Small intestine (tissue), 7 donors: ENCODE results near the gene TASP1. TPM values are rescaled to one million over a fixed set of nuclear protein-coding genes. Genes with fewer than 3 reads are reported as not detected.
"Not testable (repeated sequence)": the region's sequence is repeated elsewhere in the genome, so short reads cannot be mapped to it uniquely, and the experiment has no call there.

Experiments
- DNase-seq, 2 donors: peaks; one replicate each; pipeline versions ENCODE4 v3.0.0 to v3.0.0-alpha.2; 2013
- FAIRE-seq: peaks from 2 replicates; lab custom pipeline; 2012; peaks lifted over from hg19 to GRCh38; lab: Jason Lieb, UNC
- H3K27ac ChIP-seq, 3 donors: one replicate each; pipeline ENCODE4 v1.5.1; 2013; ENCODE audit warnings: low read length in 2 of 3, mild to moderate bottlenecking in 2 of 3, control low read depth in 1 of 3, inconsistent platforms in 1 of 3, low read depth in 1 of 3, moderate library complexity in 1 of 3
- H3K27me3 ChIP-seq, 3 donors: one replicate each; pipeline ENCODE4 v1.6.1; 2013; ENCODE audit warnings: low read length in 3 of 3, inconsistent platforms in 1 of 3; ENCODE audit not compliant: control insufficient read depth in 3 of 3, insufficient read depth in 3 of 3
- H3K36me3 ChIP-seq, 3 donors: one replicate each; pipeline ENCODE4 v1.6.1; 2013; ENCODE audit warnings: low read length in 3 of 3, inconsistent platforms in 1 of 3, low read depth in 1 of 3, mild to moderate bottlenecking in 1 of 3, moderate library complexity in 1 of 3; ENCODE audit not compliant: control insufficient read depth in 3 of 3, insufficient read depth in 2 of 3
- H3K4me1 ChIP-seq, 3 donors: one replicate each; pipeline ENCODE4 v1.6.1; 2013; ENCODE audit warnings: low read length in 2 of 3, inconsistent platforms in 1 of 3, low read depth in 1 of 3, mild to moderate bottlenecking in 1 of 3, moderate library complexity in 1 of 3; ENCODE audit not compliant: control insufficient read depth in 3 of 3, insufficient read depth in 2 of 3
- H3K4me3 ChIP-seq, 3 donors: one replicate each; pipeline ENCODE4 v1.5.1; 2013; ENCODE audit warnings: low read length in 3 of 3, control low read depth in 1 of 3, inconsistent platforms in 1 of 3, low read depth in 1 of 3, mild to moderate bottlenecking in 1 of 3, moderate library complexity in 1 of 3
- H3K9me3 ChIP-seq, 2 donors: one replicate each; pipeline ENCODE4 v1.6.1; 2013; ENCODE audit warnings: low read depth in 1 of 2, low read length in 1 of 2; ENCODE audit not compliant: control insufficient read depth in 2 of 2, insufficient read depth in 1 of 2
- WGBS, 3 donors: extraction: QIAGEN DNeasy Blood & Tissue Kit; methylation state at CpG; one replicate each; pipeline ENCODE4 v1.1.7; 2013; 5-methylcytosine and 5-hydroxymethylcytosine counted together
- polyA plus RNA-seq, 4 donors: library from polyadenylated mRNA; stranded (reverse) in 3 of 4; unstranded in 1 of 4; fragments of 200-250 nt in 3 of 4; fragments of 120-200 nt in 1 of 4; gene quantifications; one replicate each; pipeline versions ENCODE4 v1.2.1 to v1.2.3, GENCODE V29; 2013
- donor health status: healthy with polysubstance abuse.
- donor health status: control.
- donor health status: control.
- donor health status: Bipolar disorder and iron deficiency.
- donor health status: healthy.

TASP1 gene
- polyA plus RNA-seq, 4 donors: 3.0 to 13.3 (median 5.6) TPM

DNA sequence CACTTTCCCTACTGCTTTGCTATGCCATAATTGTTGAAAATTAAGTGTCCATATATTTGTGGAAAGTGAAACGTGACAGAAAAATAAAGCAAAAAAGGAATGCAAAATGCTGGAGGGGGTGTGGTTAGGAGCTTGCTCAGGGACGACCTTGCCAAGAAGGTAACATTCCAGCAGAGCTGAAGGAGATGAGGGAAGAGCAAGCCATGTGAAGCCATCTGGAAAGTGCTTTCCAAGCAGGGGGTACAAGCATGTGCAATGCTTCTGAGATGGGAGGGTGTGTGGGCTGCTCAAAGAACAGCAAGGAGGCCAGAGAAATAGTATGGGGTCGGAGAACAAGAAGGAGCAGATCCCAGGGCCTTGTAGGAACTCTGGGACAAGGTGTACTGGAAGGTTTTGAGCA, 255.9 kb downstream of the TASP1 start:
- H3K4me1 ChIP-seq: no peaks in the 10 kb centered on the region
- DNase-seq (no peak), FAIRE-seq (no peak)
- H3K27ac ChIP-seq: no peak overlapping the region
- no peaks in the 10 kb centered on the region for H3K27me3 ChIP-seq
- peaks cover 0 to 11% (median 0%) of the 10 kb centered on the region in 3 donors for H3K36me3 ChIP-seq
- peaks cover 3 to 36% of the 10 kb centered on the region in 2 donors for H3K9me3 ChIP-seq
- no peak overlapping the region for H3K4me3 ChIP-seq
- 85 to 94% (median 89%) methylated on average over 3 of the region's 3 CpGs for WGBS, 3 donors

DNA sequence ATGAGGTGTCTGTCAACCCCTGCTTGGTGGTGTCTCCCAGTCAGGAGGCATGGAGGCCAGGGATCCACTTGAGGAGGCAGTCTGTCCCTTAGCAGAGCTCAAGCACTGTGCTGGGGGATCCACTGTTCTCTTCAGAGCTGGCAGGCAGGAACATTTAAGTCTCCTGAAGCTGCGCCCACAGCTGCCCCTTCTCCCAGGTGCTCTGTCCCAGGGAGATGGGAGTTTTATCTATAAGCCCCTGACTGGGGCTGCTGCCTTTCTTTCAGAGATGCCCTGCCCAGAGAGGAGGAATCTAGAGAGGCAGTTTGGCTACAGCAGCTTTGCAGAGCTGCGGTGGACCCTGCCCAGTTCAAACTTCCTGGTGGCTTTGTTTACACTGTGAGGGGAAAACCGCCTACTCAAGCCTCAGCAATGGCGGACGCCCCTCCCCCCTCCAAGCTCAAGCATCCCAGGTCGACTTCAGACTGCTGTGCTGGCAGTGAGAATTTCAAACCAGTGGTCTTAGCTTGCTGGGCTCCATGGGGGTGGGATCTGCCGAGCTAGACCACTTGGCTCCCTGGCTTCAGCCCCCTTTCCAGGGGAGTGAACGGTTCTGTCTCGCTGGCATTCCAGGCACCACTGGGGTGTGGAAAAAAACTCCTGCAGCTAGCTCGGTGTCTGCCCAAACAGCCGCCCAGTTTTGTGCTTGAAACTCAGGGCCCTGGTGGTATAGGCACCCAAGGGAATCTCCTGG, 258.1 kb downstream of the TASP1 start:
- not testable (repeated sequence) for H3K27me3 ChIP-seq, H3K27ac ChIP-seq, FAIRE-seq, H3K4me1 ChIP-seq, H3K4me3 ChIP-seq, H3K36me3 ChIP-seq, DNase-seq
- 89 to 95% (median 91%) methylated on average over 11 of the region's 11 CpGs for WGBS, 3 donors
- H3K9me3 ChIP-seq: peaks cover 3 to 36% of the 10 kb centered on the region in 2 donors

DNA sequence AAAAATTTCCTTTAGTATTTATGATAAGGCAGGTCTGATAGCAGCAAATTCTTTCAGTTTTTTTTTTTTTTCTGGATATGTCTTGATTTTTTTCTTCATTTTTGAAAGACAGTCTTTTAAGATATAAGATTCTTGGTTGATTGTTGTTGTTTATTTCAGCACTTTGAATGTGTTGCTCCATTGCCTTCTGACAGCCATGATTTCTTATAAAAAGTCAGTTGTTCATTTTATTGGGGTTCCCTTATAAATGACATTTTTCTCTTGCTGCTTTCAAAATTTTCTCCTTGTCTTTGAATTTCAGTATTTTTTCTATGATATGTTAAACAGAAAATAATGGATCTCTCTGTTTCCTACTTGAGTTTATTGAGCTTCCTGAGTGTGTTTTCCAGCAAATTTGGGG, 265.3 kb downstream of the TASP1 start:
- Histone ChIP-seq H3K27ac (no peak overlapping the region), H3K27me3 (no peaks in the 10 kb centered on the region), H3K36me3 (no peaks in the 10 kb centered on the region), H3K9me3 (no peaks in the 10 kb centered on the region), H3K4me1 (no peaks in the 10 kb centered on the region), H3K4me3 (no peak overlapping the region)
- DNase-seq (no peak), FAIRE-seq (no peak)

DNA sequence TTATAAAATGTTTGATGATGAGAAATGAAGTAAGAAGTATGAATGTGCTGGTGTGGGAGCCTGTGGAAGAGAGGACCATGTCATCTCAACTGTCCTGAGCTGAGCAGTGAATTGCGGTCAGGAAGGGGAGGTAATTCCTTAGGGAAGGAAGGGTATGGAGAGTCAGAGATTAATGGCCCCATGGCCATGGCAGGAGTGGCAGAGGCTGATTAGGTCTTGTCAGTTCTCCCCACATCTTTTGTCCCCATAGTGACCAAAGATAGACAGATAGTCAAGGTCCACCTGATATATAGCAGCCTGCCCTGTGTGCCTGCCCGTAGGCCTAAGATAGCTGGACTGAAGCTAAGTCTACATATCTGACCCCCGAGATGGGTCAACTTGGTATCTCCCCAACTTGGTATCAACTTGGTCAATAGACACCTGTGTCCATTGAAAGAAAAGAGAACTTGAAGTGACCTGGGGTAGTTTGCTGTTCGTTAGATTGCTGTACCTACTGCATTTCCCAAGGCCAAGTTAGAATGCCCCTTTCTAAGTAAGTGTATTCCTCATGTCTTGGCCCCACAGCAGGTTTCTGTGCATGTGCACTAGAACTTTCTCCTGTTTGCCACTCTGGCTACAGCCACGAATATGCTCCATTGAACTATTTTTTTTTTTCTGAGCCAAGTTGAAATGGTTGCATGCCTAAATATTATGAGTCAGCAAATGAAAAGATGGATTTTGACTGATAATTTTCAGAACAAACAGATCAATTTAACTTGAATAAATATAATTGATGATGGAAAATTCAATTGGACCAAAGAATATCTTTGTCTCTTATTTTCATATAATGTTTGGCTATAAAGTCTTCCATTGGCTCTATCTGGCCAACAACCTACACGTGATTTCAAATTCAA, 274.2 kb downstream of the TASP1 start:
- Histone ChIP-seq H3K4me3 (no peak overlapping the region), H3K27me3 (no peaks in the 10 kb centered on the region), H3K4me1 (no peaks in the 10 kb centered on the region), H3K27ac (no peak overlapping the region), H3K36me3 (no peaks in the 10 kb centered on the region), H3K9me3 (no peaks in the 10 kb centered on the region)
- WGBS, 3 donors: 88 to 94% (median 89%) methylated on average over 6 of the region's 6 CpGs
- FAIRE-seq: no peak
- no peak for DNase-seq

DNA sequence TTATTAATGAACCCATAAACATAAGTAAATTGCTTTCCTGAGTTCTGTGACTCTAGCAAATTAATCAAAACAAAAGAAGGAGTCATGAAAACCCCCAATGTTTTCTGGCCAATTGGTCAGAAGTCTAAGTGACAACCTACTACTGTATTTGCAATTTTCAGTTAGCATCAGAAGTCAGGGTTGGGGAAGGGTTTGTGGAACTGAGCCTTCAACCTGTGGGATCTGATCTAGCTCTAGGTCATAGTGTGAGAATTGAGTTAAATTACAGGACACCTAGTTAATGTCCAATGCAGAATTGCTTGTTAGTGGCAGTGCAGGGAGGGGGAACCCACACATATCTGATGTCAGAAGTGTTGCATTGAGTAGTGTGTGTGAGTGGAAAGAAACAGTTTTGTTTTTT, 275.3 kb downstream of the TASP1 start:
- no peak for DNase-seq
- H3K27me3 ChIP-seq: no peaks in the 10 kb centered on the region
- no peaks in the 10 kb centered on the region for H3K4me1 ChIP-seq
- no peak overlapping the region for H3K27ac ChIP-seq
- no peaks in the 10 kb centered on the region for H3K9me3 ChIP-seq
- H3K4me3 ChIP-seq: no peak overlapping the region
- H3K36me3 ChIP-seq: no peaks in the 10 kb centered on the region
- no peak for FAIRE-seq

DNA sequence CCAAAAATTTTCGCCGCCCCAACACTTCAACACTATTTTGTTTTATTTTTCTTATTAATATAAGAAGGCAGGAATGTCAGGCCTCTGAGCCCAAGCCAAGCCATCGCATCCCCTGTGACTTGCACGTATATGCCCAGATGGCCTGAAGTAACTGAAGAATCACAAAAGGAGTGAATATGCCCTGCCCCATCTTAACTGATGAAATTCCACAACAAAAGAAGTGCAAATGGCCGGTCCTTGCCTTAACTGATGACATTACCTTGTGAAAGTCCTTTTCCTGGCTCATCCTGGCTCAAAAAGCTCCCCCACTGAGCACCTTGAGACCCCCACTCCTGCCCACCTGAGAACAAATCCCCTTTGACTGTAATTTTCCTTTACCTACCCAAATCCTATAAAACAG, 276.6 kb downstream of the TASP1 start:
- WGBS, 3 donors: 92 to 94% (median 93%) methylated on average over 2 to 3 of the region's 5 CpGs
- FAIRE-seq: not testable (repeated sequence)

DNA sequence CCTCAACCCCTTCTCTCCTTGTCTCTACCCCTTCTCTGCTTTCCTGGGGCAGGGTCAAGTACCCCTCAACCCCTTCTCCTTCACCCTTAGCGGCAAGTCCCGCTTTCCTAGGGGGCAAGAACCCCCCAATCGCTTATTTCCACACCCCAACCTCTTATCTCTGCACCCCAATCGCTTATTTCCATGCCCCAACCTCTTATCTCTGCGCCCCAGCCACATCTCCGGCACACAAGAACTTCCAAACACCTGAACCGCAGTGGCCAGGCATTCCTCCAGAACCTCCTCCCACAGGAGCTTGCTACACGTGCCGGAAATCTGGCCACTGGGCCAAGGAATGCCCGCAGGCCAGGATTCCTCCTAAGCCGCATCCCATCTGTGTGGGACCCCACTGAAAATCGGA, 279.8 kb downstream of the TASP1 start:
- H3K9me3 ChIP-seq, FAIRE-seq, H3K4me3 ChIP-seq, H3K4me1 ChIP-seq, H3K36me3 ChIP-seq, DNase-seq, H3K27me3 ChIP-seq, H3K27ac ChIP-seq: not testable (repeated sequence)
- WGBS, 3 donors: 83 to 93% (median 88%) methylated on average over 10 to 12 of the region's 12 CpGs

More for the DNA sequence above, 276.6 kb downstream of the TASP1 start:
- not testable (repeated sequence) for H3K27me3 ChIP-seq, H3K4me3 ChIP-seq, H3K36me3 ChIP-seq, H3K4me1 ChIP-seq, H3K9me3 ChIP-seq, DNase-seq, H3K27ac ChIP-seq

DNA sequence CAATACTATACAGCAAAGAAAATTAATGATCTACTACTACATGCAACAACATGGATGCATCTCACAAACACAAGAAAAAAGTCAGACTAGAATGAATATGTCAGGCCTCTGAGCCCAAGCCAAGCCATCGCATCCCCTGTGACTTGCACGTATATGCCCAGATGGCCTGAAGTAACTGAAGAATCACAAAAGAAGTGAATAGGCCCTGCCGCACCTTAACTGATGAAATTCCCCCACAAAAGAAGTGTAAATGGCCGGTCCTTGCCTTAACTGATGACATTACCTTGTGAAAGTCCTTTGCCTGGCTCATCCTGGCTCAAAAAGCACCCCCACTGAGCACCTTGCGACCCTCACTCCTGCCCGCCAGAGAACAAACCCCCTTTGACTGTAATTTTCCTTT, 280.9 kb downstream of the TASP1 start:
- not testable (repeated sequence) for H3K4me1 ChIP-seq, H3K27me3 ChIP-seq, FAIRE-seq, H3K36me3 ChIP-seq, DNase-seq, H3K9me3 ChIP-seq, H3K4me3 ChIP-seq, H3K27ac ChIP-seq
- 89 to 92% (median 92%) methylated on average over 6 of the region's 6 CpGs for WGBS, 3 donors
